ENCODE results near the gene KAT6B. TPM values are rescaled to one million over a fixed set of nuclear protein-coding genes. Genes with fewer than 3 reads are reported as not detected.

Gene KAT6B
- total RNA-seq (2014; rRNA removed; shearing (Covaris generic)), result 10.3 and 17.0 TPM in 2 replicates

GRCh38 chr10:74826142-74827044, at the start of gene KAT6B:
TSS of gene KAT6B (plus strand) at chr10:74826600. CDS start at chr10:74842858, 16,258 bp downstream.

